AG09319 (cell line): ENCODE data around the gene SRBD1.

Experiments used
- DNase-seq: peaks from one replicate; pipeline ENCODE4 v3.0.0-alpha.2; 2010; ENCODE audit warnings: low read depth; ENCODE audit errors: extremely low read depth
- TF ChIP-seq, protein P1 (sequence below): IDR thresholded peaks from 2 replicates; pipeline ENCODE4 v1.5.1; 2011; ENCODE audit warnings: low read depth, mild to moderate bottlenecking, inconsistent platforms, low read length, moderate library complexity

The SRBD1 gene

DNA sequence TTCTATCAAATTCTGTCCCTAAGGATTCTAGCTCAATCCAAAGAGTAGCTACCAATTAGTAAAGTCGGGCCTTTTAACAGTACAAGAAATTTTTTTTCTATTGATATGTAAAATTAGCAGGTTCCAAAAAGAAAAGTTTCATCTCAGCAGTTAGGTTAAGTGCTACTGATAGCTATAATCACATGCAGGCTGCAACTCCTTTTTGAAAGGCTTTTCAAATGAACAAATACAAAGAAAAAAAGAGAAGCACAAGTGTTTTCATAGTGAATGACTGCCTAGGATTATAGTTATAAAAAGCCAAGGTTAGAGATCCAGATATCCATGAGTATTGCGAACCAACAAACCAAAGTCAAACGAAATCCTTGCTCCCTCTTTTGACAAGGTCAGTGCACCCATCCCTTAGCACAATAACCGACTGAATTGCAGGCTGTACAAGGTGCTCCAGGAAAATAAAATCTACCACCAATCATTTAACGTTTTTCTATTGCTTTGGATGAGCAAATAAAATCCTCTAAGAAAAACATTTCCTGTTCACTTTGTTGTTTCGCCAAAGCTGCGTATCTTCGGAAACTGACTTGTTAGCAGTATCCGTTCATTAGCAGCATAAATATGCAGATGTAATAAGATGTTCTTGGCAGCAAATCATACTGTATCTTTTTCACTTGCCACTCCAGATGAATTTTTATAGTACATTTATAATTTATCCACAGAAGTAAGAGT, 100.2 kb downstream of the SRBD1 start:
- no peak for DNase-seq
- TF ChIP-seq, protein P1, sequence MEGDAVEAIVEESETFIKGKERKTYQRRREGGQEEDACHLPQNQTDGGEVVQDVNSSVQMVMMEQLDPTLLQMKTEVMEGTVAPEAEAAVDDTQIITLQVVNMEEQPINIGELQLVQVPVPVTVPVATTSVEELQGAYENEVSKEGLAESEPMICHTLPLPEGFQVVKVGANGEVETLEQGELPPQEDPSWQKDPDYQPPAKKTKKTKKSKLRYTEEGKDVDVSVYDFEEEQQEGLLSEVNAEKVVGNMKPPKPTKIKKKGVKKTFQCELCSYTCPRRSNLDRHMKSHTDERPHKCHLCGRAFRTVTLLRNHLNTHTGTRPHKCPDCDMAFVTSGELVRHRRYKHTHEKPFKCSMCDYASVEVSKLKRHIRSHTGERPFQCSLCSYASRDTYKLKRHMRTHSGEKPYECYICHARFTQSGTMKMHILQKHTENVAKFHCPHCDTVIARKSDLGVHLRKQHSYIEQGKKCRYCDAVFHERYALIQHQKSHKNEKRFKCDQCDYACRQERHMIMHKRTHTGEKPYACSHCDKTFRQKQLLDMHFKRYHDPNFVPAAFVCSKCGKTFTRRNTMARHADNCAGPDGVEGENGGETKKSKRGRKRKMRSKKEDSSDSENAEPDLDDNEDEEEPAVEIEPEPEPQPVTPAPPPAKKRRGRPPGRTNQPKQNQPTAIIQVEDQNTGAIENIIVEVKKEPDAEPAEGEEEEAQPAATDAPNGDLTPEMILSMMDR, result no peak

GRCh38 chr2:45506756-45507155, 104.3 kb downstream of the SRBD1 start:
- DNase-seq, result no peak
- TF ChIP-seq, protein P1, result no peak

DNA sequence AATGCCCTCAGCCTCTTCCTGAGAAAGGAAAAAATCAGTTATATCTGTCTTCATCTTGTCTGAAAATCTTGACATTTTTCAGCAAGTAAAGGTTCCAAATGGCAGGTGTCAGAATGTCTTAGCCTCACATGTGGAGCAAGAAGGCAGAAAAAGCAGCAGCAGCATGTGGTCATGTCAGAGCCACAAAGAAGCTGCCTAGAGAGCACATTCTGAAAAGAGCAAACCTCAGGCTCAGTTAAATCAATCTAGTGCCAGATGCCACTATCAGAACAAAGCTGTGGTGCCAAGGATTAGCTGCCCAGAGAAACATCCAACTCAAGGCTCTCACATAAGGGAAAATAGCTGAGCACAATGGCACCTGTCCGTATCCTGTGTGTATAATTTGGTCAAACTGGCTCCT, 105.9 kb downstream of the SRBD1 start:
- no peak for DNase-seq
- TF ChIP-seq, protein P1, result no peak

DNA sequence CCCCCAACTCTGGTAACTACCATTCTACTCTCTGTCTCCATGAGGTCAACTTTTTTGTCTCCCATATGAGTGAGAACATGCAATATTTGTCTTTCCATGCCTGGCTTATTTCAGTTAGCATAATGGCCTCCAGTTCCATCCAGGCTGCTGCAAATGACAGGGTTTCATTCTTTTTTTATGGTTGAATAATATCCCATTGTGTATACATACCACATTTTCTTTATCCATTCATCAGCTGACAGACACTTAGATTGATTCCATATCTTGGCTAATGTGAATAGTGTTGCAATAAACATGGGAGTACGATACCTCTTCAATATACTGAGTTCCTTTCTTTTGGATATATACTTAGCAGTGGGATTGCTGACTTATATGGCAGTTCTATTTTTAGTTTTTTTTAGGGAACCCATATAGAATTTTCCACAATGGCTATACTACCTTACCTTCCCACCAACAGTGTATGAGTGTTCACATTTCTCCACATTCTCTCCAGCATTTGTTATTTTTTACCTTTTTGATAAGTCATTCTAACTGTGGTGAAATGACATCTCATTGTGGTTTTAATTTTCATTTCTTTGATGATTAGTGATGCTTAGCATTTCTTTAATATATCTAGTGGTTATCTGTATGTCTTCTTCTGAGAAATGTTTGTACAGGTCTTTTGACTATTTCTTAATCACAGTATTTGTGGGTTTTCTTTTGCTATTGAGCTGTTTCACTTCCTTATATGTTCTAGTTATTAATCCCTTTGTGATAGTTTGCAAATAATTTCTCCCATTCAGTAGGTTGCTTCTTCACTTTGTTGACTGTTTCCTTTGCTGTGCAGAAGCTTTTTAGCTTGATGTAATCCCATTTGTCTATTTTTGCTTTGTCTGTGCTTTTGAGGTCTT, 112.2 kb downstream of the SRBD1 start:
- TF ChIP-seq, protein P1, result no peak

DNA sequence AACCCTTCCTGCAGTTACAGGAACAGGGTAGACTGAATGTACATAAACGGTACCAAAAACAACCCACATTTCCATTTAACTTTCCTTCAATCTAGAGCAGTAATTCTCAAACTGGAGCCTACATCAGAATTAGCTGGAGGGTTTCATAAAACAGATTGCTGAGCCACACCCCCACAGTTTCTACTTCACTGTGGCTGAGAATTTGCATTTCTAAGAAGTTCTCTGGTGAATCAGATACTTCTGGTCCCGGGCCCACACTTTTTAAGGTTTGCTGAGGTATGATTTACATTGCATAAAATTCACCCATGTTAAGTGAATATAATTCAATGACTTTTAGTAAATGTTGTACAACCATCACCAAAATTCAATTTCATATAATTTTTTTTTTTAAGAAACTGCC, 113.7 kb downstream of the SRBD1 start:
- TF ChIP-seq, protein P1, result no peak
- DNase-seq, result no peak

More for the DNA sequence above, 112.2 kb downstream of the SRBD1 start:
- DNase-seq, result no peak

GRCh38 chr2:45496869-45497268, 114.2 kb downstream of the SRBD1 start:
- TF ChIP-seq, protein P1, result no peak
- DNase-seq, result no peak

- TF ChIP-seq, protein P1, result no peak
- no peak for DNase-seq
These were observed 116.1 kb downstream of the SRBD1 start for GRCh38 chr2:45494978-45495293.
